HG03342 (cell line): Measurements from ENCODE around the gene KLF4.
"Not testable (repeated sequence)": the region's sequence is repeated elsewhere in the genome, so short reads cannot be mapped to it uniquely, and the experiment has no call there.

Experiments used
- ATAC-seq: cut with Tn5 transposase; IDR thresholded peaks from one replicate; pipeline ENCODE4 v1.9.1; 2021; ENCODE audit warnings: mild to moderate bottlenecking, moderate library complexity; ENCODE audit not compliant: unreplicated experiment

Gene KLF4

DNA sequence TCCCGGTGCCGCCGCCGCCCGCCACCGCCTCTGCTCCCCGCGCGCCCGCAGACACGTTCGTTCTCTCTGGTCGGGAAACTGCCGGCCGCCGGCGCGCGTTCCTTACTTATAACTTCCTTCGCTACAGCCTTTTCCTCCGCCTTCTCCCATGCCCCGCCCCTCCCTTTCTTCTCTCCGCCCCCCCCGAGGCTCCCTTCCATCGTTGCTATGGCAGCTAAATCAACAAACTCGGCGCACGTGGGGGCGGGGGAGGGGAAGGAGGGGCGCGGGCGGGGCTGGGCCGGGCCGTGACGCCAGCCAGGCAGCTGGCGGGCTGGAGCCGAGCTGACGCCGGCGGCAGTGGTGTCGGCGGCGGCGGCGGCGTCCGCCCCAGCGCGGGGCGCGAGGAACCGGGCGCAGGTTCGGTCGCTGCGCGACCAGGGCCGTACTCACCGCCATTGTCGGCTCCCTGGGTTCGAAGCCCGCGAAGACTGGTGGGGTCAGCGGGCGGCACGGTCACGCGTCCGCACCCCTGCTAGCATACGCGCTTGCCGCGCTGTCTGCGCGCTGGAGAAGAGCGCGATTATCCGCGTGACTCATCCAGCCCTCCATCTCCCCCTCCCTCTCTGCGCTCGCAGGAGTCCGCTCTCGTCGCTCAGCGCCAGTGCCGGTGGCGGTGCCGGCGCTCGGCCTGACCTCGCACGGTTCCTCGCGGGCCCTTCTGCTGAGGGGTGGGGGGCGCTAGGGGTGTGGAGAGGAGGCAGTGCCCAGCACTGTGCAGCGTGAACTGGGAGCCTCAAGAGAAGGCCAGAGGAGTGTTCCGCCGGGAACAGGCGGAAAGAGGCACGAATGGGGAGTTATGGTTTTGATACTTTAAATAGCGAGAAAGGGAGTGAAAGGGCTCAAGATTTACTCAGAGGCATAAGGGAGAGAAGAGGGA, at the start of gene KLF4:
Gene KLF4 (minus strand): TSS at position 83 of the 919 bp plus-strand sequence. CDS start 597 bp downstream, outside the sequence.
- peak; percentile 65 for ATAC-seq

GRCh38 chr9:107536462-107536861, 46.9 kb upstream of the KLF4 start:
- ATAC-seq: no peak

DNA sequence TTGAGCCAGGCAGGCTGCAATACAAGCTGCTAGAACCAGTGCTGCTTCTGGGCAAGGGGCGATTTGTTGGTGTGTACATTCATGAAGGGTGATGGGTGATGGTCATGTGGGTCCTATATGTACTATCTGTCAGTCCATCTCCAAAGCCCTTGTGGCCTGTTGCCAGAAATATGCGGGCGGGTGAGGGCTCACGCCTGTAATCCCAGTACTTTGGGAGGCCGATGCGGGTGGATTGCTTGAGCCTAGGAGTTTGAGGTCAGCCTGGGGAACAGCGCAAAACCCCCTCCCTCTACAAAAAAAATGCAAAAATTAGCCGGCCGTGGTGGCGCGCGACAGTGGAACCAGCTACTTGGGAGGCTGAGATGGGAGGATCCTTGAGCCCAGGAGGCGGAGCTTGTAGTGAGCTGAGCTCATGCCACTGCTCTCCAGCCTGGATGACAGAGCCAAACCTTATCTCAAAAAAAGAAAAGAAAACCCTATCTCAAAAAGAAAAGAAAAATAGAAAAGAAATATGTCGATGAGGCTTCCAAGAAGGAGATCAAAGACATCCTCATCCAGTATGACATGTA, 45.0 kb upstream of the KLF4 start:
- ATAC-seq: no peak

GRCh38 chr9:107530679-107531078, 41.1 kb upstream of the KLF4 start:
- no peak for ATAC-seq

- no peak for ATAC-seq
Measured at GRCh38 chr9:107528686-107529085, 39.1 kb upstream of the KLF4 start.

GRCh38 chr9:107523539-107523938, 34.0 kb upstream of the KLF4 start:
- no peak for ATAC-seq

DNA sequence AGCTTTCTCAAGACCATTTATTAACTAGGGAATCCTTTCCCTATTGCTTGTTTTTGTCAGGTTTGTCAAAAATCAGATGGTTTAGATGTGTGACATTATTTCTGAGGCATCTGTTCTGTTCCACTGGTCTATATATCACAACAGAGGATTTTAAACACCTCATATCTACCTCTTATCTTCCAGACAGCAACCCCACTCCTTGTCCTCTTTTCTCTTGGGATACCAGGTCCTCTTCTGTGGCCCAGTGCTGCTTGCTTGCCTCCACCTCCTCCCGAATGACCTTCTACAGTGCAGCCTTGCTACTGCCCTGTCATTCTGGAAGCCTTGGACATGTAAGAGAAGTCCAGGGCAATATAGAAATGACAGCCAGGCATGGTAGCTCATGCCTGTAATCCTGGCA, 30.6 kb upstream of the KLF4 start:
- ATAC-seq: no peak

GRCh38 chr9:107518037-107518807, 28.7 kb upstream of the KLF4 start:
- ATAC-seq: no peak

DNA sequence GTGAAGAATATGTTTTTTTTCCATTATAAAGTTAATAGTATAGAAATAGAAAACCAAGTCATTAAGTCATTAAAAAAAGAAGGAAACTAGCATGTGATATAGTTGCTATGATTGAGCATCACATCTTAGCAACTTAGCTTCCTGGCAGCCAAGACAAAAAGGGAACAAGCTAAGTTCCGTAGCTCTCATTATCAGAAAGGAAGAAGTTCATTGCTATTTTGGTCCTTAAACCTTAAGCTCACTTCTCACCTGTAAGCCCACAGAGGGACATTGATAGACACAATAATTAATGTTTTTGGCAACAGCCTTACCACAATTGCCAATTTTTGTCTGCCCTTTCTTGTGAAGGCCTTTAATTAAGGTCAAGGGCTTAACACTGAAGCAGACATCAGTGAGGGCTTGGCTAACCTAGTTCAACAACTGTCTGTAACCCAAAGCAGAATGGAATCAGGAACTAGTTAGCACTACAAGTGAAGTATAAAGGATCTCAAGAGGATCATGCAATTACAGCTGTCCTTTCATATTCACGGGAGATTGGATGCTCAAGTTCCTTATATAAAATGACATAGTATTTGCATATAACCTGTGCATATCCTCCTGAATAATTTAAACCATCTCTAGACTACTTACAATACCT, 24.0 kb upstream of the KLF4 start:
- ATAC-seq: no peak

DNA sequence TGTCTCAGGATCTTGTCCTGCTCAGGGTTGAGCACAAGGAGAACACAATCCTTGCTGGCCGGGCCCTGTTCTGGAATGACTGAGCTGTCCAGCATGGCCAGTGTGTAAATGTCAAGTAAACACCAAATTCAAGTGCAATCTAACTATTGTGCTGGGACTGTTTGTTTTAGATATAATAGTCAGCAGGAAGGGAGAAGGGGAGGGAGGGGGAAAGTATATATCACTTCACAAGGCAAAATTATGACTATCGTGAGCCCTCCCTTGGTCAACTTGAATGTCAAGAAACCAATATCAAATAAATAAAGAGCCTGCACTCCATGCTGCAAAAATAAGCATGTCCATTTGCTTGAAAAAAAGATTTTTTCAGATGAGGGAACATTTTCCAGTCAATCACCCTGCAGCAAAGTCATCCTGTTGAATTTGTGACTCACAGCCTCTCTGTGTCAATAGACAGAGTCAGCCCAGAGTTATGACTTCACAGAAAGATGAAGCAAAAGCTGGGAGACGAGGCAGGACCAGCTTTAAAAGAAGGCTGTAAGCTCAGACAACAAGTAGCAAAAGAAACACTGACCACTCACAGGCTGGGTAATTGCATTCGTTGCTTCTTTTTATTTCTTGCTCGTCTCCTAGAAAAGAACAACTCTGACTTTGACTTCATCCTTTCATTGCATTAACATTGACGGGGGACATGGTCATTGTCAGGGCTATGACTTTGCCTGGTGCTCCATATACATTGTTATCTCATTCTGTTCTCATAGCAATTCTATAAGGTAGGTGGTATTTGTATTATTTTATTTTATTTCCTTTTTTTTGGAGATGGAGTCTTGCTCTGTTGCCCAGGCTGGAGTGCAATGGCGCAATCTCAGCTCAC, 15.3 kb upstream of the KLF4 start:
- no peak for ATAC-seq

DNA sequence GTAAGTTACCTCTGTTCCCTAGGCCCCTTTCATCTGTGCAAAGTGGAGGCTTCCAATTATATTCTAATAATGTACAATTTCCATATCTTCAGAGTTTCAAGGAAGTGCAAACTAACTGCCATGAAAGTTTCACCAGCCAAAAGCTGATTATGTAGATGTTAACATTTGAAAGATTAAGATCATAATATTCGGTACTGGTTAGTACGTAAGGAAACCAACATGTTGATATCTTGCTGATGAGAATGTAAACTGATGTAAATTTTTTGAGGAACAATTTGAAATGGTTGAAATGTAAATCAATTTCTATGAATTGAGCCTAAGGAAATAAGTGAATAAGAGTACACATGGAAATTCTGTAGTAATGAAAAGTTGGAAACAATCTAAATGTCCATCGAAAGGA, 12.9 kb upstream of the KLF4 start:
- ATAC-seq: no peak

GRCh38 chr9:107500421-107501200, 11.0 kb upstream of the KLF4 start:
- ATAC-seq: not testable (repeated sequence)

DNA sequence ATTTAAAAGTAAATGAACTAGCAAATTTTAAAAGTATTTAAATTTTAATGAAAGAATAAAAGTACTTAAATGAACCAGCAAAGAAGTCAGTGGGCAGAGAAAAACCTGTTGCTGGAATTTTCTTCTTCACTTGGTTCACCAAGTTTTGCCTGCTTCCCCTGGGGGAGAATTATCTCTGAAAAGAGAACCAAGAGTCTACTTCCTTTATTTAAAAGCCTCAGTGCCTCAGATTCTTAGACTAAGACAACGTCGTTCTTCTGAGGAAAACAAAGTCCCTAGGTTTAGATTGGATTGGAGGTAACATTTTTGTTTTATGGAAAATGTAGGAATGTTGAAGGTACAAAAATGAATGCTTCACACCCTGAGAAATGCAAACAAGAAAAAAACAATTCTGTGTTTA, 7.4 kb upstream of the KLF4 start:
- ATAC-seq: no peak

DNA sequence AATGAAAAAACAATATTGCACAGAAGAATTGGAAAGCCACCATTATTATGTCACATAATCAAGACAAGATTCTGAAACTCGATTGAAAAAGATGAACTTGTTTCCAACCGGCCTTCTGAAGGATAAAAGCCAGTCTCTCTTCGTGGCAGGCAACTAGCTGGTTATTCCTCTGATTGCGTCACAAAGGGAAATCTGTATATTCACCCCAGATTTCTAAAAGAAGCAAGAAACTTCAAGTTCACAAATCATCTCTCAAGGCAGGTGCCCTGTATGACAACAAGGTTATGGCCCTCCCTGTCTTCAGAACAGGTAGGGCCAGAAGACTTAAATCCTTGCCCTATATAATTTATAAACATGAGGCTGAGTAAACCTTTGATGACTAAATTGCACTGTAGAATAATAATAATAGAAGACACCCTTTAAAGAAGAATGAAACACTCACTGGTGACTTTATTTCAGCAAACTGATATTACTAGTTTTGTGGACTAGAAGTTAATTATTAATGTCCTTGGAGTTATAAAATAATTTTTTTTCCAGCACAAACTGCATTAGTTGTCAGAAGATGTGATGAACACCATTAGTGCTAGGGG, 2.9 kb upstream of the KLF4 start:
- ATAC-seq: no peak

DNA sequence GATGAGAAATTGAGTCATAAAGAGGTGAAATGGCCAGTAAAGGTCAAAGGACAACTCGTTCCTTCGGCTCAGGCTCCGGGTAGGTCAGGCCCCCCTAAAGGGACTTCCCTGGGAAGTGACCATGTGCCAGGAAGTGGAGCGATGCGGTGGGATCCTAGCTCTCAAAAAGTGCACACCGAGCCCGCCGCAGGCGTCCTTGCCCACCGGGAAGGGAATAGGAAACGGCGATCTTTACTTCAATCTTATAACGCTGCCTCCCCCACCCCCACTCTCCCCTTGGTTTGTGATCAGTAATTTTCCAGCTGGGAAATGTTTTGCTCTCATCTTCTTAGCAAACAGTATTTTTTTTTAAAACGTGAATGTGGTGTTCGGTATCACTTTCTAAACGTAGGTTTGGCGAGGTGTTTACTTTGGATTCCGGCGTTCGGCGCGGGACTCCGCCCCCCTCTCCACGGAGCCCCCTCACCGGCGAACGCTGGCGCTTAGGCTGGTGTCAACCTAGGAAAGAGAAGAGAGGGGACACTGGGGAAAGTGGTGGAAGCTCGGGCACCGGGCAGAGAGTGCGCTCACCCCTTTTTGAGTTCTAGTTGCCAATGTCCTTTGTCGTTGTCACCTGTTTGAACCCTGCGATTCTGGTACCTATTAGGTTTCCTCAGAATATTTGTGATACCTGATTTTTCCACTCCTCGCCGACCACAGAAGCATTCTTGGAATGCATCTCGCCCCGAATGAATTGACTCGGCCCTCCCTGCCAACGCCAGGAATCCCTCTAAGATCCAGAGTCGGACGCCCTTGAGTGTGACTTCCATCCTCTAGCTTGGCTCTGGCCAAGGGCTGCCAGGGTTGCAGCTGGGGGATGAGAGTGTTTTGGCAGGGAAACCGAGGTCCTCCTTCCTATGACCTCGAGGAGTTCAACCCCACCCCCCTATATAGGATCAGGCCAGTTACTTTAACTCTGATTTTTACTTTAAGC, 1.8 kb upstream of the KLF4 start:
- no peak for ATAC-seq

DNA sequence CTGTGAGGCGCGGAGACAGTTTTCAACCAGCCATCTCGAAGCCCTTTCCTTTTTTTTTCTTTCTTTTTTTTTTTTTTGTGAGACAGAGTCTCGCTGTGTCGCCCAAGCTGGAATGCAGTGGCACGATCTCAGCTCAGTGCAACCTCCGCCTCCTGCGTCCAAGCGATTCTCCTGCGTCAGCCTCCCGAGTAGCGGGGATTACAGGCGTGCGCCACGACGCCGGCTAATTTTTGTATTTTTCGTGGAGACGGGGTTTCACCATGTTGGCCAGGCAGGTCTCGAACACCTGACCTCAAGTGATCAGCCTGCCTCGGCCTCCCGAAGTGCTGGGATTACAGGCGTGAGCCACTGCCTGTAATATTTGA, 1.0 kb upstream of the KLF4 start:
- ATAC-seq: not testable (repeated sequence)

DNA sequence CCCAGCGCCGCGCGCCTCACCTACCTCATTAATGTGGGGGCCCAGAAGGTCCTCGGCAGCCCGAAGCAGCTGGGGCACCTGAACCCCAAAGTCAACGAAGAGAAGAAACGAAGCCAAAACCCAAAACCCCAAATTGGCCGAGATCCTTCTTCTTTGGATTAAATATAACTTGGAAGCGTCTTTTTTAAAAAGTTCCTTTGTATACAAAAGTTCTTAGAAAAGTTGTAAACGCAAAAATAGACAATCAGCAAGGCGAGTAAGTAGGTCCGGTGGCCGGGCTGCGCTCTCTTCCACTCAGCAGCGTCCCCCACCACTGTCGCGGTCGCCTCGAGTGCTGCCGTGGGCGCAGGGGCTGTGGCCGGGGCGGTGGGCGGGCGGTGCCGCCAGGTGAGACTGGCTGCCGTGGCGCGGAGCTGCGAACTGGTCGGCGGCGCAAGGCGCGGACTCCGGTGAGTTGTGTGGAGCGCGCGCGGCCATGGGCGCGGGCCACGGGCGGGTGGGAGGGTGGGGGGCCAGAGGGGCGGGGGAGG, 360 bp downstream of the KLF4 start:
- ATAC-seq: peak; percentile 16
